Central memory CD4-positive, alpha-beta T cell (primary cell): ENCODE measurements around the gene STAMBP.
"Not testable (repeated sequence)": the region's sequence is repeated elsewhere in the genome, so short reads cannot be mapped to it uniquely, and the experiment has no call there.

Experiments
- DNase-seq: peaks from one replicate; pipeline ENCODE4 v3.0.0; 2022
- total RNA-seq, 3 experiments: gene quantifications; one replicate each; lab custom pipeline; 2026; lab: John Stamatoyannopoulos, UW

The STAMBP gene
- 47.0 to 53.4 (median 51.2) reads per million in 3 experiments for total RNA-seq

DNA sequence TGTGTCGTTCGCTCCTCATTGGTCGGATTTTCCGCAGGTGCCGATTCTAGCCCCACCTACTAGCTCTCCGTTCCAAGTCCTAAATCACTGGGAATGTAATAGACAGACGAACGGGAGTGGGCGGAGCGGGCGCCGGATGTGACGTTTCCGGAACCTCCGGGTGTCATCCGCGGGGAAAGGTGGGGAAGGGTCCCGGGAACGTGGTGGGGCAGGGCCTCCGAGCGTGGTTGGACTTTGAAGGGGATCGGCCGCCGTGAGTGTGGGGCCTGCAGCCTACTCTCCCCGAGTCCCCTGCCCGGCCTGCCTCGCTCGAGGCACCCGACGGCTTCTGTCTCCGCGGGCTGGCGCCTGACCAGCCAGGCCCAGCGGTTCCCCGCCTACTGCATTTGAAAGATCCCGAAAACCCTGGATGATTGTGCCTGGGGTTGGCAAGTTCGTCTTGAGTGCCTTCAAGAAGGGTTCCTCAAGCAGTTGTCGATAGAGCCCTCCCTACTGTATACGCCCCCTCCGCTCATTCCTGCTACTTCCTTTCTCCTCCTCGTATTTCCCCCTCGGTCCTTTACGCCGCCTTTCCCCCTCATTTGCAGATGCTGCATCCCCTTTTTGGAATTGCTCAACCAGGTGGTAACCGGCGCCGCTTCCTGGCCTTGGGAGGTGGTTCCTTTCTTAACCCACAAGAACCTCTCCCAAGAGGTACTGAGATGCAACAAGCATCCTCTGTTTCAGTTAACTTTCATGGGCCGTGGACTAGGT, at the start of gene STAMBP:
Gene STAMBP (plus strand): TSS at position 144 of the 753 bp plus-strand sequence. CDS start 1,896 bp downstream, outside the sequence.
- peak; percentile 90 for DNase-seq

DNA sequence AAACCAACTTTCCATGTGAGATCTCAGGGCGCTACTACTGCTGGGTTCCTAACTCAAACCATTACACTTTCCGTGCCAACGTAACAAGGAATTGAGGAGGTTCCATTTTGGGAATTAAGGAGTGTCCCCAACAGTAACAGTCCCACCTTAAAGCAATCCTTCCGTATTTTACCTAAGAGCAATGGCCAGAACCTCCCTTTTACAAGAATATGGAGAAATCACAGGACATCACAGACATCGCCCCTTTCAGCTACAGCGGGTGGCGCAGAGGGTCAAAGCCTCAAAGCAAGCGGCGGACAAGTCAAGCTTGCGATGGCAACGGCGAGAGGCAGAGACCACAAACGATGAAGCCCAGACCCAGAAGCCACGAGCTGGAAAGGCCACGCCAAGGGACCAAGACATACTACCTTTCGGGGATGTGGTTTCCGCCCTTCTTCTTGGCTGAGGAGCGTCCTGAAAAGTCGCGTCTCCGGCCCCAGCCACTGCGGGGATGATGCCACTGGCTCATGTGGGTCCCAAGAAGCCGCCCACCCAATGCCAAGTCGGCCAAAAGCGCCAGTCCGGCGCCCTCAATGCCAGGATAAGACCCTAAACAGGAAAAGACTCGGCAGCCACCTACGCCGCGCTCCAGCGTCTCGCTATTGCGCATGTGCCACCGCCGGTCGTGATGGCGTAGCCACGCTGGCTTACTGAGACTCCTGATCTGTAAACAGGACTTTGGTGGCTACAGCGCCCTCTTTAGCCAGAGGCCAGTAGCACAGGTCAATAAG, 49.1 kb upstream of the STAMBP start, which contains the start of gene DUSP11:
Gene DUSP11 (minus strand): TSS at position 637 of the 770 bp plus-strand sequence. CDS start 129 bp downstream, at position 508.
- peak; percentile 94 for DNase-seq

DNA sequence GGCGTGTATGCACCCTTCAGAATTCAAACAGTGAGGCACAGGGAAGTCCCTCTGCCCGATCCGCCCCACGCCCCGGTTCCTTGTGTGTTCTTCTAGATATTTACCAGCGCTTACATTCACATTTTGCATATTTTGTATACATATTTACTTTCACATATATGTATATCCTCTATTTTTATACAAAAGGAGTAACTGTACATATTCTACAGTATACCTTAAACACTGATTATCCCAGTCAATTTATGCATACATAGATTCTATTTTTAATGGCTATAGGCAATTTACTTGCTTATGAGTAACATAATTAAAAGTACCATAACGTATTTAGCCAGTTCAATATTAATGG, 48.6 kb upstream of the STAMBP start:
- no peak for DNase-seq

DNA sequence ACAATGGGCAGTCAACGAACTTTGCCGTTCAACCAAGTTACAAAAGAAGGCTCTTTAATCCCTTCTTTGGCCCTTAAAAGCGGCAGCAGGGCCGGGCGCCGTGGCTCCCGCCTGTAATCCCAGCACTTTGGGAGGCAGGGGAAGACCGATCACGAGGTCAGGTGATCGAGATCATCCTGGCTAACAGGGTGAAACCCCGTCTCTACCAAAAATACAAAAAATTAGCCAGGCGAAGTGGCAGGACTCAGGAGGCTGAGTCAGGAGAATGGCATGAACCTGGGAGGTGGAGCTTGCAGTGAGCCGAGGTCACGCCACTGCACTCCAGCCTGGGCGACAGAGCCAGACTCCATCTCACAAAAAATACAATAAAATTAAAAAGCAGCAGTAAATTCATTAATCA, 45.4 kb upstream of the STAMBP start:
- not testable (repeated sequence) for DNase-seq

DNA sequence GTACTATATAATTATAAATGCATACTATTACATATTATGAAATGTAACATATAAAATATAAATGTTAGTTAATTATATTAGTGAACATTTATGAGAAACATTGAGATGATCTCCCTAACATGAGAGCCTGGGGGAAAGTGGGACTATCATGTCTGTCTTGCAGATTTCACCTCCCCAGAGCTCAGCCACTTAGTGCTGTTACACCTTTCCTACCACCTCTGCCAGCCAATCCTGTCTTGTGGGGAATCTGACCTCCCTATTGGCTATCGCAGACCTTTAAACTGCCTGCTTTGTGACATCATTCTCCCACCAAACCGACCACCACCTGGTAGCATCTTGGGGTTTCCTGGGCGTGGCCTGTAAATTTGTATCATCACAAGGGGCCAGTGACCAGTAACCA, 44.9 kb upstream of the STAMBP start, which contains the start of gene C2orf78:
Gene C2orf78 (plus strand): TSS at position 301 of the 400 bp plus-strand sequence. CDS start 127 bp downstream, outside the sequence.
- not testable (repeated sequence) for DNase-seq

DNA sequence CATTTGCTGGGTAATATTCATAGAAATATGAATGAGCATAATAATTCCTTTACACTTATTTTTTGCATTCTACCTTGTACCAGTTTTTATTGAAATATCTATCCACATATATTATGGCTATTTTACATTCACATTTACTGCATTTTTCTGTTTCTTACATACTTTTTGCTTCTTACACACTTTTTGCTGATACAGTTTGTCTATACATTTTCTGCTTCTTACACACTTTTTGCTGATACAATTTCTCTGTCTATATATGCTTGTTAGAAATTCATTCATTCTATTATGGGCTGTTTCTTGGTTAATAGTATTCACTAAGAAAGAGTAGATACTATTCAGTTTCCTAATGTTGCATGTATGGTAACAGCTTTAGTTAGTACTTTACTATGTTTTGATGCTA, 16.9 kb upstream of the STAMBP start:
- DNase-seq: no peak

DNA sequence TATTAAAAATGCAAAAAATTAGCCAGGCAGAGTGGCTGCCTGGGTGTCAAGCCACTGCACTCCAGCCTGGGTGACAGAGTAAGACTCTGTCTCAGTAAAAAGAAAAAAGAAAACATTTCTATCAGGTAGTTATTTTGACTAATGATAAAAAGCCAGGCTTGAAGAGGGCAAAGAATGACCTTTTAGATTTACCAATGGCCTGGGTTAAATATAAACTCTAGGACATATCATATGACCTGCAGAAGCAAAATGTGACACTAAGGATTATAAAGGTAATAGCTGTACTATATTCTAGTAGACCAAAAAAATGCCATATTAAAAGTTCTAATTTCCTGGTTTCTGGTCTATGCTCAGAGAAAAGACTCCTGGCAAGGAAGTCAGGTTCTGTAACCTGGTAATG, 16.1 kb upstream of the STAMBP start:
- DNase-seq: no peak

DNA sequence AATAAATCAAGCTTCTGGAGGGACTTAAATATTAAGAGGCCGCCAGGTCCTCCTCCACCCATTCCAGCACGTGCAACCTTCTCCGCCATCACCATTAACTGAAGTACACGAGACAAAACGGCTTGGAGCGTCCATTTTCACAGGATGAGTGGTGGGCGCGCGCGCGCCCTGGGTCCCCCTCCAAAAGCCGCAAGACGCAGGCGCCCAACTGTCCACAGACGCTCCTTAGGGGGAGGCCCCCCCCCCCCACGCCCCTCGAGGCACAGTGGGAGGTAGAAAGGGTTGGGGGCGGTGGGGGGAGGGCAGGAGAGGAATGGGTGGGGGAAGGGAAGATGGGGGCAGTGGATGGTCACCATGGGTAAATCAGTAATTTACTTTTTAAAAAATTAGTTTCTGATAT, 10.5 kb upstream of the STAMBP start:
- DNase-seq: no peak

DNA sequence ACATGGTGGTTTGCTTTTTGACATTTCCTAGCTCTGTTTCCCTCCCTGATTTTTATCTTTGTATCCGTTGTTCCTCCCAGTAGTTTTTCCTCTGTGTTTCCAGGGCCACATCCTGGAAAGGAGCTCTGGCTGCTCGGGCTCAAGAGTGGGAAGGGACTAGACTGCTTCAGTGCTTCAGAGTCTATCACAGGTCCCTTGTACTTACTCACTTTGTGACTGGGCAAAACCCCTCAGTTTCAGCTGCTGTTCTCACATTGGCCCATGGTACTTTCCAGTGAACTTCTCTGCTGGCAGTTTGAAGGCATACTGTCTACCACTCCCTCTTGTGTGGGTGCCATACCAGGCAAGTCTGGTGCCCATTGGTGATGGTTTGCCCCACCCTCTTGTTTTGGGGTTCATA, 7.5 kb upstream of the STAMBP start:
- DNase-seq: no peak

DNA sequence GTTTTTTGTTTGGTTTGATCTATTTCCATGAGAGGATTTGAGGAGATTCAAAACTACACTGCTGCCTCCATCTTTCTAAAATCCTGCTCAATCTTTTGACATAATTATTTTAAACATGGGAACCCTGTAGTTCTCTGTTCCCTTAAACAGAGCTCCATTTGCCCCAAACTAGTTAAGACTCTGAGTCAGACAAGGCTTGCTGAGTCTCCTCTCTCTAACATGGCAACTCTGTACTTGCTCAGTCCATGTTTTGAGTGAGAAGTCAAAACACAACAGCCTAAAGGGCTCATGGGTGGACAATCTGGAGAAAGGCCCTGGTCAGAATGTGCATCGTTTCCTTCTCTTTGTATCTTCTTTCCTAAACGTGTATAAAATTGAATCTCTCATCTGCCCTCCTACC, 7.1 kb upstream of the STAMBP start:
- no peak for DNase-seq

DNA sequence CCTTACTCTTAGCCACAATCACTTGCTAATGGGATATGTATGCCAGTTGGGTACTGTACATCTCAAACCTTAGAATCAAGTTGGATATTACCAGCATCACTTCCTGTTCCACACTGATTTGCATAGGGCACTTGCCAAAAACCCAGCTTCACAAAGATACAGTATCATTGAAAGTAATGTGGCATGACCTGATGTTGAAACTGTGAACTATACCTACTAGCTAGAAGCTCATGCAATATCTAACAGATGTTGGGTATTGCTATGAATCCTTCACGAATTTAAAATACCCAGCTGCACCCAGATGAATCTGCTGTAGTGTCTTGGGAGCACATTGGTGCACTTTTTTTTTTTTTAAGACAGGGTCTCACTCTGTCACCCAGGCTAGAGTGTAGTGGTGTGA, 6.5 kb upstream of the STAMBP start:
- DNase-seq: no peak

DNA sequence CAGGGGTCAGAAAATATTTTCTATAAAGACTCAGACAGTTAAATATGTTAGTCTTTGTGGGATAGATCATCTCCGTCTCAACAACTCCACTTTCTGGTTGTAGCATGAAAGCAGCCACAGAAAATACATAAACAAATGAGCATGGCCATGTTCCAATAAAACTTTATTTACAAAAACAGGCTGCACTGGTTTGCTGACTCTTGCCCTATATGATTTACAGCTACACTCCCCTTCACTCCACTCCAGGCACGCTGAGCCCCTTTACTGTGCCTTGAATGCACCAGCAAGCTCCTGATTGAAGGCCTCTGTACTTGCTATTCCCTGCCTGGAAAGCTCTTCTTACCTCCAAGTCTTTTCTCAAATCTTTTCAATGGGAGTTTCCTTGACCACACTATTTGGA, 5.8 kb upstream of the STAMBP start:
- no peak for DNase-seq

DNA sequence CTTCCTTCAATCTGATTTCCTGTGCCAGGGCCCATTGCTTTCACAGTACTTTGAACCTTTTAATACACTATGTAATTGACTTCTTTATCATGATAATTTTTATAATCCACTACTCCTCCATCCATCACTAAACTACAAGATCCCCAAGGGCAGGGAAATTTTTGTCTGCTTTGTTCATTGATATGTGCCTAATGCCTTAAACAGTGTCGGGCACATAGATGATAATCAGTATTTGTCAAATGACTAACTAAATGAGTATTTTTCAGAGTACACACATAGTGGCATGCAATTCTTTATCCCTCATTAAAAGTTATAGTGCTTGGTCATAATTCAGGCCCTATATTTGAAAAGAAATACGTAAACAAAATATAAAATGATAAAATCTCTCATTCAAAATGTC, 5.3 kb upstream of the STAMBP start:
- DNase-seq: no peak

DNA sequence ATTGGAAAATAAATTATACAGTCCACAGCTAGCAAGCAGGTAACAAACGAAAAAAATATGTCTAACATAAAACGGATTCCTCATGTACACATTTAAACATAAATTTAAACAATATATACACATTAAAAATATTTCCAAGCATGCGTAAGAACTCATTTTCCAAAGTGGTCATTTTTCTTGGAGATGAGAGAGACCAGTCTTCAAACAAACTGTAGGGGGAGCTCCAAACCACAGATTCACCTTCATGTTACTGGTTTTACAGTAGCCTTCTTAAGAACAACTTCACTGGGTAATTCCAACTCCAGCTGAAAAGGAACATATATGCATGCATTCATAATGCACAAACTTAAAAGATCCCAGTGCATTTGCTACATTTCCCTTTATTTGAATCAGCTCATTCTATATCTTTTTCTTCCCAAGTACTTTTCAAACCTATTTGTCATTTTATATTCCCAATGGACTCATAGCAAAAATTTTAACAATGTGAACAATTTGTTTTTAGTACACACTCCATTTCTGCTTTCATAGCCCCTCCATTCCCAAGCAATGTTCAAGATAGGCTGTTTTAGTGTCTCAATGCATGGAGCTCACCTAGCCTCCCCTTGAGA, 4.7 kb upstream of the STAMBP start:
- peak; percentile 55 for DNase-seq

DNA sequence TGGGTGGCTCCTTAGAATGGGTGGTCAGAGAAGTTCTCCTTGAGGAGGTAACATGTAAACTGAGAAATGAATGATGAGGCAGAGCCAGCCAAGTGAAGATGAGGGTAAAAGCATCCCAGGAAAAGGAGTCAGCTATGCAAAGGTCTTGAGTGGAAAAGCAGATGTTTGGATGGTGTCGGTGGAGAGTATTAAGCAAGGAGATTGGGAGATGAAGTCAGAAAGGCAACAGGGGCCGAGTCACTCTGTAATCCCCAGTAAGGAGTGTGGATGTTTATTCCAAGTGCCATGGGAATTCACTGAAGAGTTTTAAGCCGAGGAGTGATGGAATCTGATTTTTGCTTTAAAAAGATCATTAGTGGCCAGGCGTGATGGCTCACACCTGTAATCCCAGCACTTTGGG, 3.4 kb upstream of the STAMBP start:
- DNase-seq: no peak

DNA sequence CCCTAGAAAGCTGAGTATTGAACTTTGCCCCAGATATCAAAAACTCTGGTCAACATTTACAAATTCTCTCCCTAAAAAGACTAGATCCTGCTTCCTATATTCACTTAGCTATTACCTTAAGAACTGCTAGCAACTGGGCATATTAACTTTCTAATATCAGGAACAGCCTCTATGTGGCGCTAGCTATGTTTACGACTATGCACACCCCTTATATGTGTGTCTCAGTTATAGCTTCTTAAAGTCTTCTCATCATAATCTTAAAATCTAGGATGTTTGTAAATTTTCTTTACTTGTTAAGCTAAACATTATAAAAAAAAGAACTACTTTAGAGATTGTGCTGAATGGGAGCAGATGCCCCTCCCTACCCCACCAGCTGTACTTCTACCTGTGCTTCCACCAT, 1.7 kb upstream of the STAMBP start:
- DNase-seq: no peak

DNA sequence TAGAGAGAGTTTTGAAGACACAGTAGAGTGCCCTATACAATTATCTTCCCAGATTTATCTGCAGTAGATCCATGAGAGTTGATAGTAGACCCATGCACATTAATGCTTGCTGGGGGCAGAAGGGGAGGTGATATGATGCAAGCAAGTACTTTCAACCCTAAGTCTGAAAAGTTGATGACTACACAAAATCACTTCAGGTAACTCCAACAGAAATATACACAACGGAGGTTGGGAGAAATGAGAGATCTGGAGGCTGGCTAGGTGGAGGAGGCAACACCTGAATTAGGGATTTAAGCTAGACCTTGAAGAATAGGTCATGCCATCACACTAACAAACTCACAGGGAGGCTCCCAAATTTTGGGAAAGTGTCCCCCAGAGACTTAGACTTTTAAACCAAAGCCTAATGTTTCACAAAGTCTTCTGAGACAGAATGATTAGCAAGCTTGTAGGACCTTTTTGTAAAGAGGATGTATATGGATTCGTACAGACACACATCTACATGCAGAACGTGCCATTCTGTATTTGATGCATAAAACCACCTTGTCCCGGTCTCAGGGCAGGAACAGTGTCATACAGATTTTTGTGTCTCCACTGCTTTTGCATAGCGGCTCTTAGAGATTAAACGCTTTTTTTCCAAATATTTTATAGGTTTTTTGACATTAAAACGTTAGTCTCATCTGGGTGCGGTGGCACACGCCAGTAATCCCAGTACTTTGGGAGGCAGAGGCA, 937 bp upstream of the STAMBP start:
- DNase-seq: no peak

DNA sequence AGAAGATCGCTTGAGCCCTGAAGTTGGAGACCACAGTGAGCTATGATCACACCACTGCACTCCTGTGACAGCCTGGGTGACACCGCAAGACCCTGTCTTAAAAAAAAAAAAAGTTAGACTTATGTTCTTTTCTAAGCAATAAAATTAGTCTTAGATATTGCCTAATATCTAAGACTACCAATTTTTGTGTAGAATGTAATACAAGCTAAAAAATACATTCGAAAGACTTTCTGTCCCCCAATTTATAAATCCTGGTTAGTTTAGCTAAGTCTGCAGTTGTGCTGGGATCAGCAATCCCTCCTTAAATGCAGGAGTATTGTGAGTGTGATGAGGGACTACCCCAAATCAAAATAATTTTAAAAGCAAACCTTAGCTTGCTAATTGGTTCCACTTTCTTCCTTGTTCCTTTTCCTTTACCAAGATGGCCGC, 358 bp upstream of the STAMBP start:
- DNase-seq: no peak

DNA sequence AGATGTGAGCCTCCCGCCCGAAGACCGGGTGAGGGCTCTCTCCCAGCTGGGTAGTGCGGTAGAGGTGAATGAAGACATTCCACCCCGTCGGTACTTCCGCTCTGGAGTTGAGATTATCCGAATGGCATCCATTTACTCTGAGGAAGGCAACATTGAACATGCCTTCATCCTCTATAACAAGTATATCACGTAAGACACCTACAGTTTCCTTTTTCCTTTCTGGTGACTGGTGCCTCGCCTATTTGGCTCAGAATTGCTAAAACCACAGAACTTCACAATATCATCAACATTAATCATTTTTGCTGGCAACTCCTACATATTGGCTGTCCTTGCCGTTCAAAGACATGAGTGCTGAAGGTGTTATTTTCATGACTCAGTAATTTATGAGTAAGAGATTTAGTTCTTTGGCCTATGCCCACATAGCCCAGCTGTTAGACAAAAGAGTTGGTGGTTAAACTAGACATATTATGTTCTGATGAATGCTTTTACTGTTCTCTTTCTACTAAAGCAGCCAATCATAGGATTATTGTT, 2.2 kb downstream of the STAMBP start:
- DNase-seq: no peak

DNA sequence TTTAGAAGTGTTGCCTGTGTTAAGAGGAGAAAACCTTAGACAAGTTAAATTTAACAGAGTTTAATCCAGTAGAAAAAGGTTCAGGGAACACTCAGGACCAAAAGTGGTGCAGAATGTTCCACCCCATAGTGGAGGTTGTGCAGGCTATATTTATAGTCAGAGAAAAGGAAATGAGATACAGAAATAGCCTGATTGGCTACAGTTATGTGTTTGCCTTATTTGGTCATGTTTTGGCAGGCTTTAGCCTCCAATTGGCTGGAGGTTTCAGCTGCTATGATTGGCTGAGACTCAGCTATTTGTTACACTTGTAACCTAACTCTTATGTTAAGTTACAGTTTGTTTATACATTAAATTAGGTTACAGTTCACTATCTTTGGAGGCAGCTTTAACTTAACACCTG, 4.2 kb downstream of the STAMBP start:
- DNase-seq: no peak

DNA sequence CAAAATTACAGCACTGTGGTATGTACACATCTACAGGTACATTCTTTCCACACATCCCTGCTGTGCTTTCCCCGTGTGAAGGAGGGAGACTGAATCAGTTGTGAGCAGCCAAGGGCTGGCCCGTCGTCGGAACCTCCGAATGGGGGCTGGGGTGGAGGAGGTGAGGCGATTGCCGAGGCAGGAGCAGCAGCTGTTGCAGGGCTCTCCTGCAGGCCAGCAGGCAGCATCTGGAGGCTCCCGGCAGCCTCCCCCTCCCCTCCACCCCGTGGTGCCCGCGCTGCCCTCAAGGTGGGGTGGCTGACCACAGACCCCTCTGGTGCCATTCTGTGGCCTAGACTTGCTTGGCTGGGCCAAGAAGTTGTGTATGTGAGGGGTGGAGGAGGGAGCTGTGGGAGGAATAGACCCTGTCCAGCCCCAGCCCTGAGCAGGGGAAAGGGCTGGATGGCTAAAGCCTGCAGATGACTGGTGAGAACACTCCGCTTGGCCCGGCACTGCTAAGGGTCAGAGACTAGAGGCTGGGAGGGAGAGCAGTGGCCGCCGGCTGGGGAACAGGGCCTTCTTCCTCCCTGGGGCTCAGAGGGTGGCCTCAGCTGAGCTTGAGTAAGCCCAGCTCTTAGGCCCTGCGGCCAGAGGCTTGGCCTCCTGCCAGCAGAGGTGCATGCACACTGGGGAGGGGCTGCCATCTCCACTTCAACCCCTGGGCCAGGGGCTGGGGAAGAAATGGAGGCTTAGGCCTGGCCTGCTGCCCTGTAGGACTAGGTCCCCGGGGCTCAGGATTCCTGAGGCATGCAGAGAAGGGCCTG, 7.6 kb downstream of the STAMBP start:
- no peak for DNase-seq
